ENCODE data around the gene MAST4.

The MAST4 gene

DNA sequence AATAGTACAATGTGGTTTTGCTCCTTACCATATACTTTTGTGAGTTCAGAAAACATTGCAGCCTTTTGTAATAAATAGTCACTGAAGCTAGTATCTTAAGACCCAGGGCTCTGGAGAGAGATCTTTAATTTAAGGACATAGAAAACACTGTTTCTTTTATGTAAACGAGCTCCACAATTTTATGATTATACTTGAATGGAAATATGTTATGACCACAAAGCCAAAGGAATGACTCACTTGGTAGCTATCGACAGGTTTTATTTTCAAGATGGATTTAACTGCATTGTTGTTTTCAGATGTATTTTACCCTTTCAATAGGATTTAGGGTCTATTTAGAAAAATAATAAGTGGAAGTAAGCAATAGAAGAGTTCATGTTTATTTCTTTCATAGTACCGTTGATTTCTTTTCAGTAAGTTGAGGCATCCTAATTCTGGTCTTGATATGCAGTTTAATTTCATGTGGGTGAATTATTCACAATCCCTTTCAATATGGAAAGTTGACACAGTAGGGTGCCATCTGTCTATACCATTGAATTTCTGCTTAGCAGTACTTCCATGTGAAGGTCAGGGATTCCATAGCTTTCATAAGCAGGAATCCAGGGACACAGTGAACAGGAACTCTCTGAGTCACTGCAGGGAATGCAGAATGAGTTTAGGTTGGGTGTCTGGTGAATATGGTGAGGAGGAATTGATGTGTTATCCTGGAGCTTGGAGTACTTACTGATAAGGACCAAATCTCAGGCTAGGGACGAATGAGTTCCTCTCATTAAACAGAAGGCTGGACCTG lies 442.8 kb downstream of the MAST4 start:
- TF ChIP-seq ZNF324 (tag by site-specific recombination; IDR thresholded peaks at IDR 0.05), result no peak
- TF ChIP-seq PRDM1 (tag by site-specific recombination; IDR thresholded peaks at IDR 0.05), result 0 out of 2 replicates have a peak, but pooled peaks have one; percentile 25
- Histone ChIP-seq H3K27ac (ENCODE audit: extremely low read depth, low read depth, low read length) (no peak overlapping the region), H3K36me3 (ENCODE audit: control insufficient read depth in 2 of 2, insufficient read depth in 1 of 2, low read length in 2 of 2) (no peaks in the 10 kb centered on the region), H3K9me3 (ENCODE audit: control insufficient read depth, insufficient read depth, low read depth, low read length) (no peaks in the 10 kb centered on the region), H3K4me1 (ENCODE audit: control insufficient read depth, insufficient read depth, low read length) (no peaks in the 10 kb centered on the region), H3K4me3 (ENCODE audit: low read depth, low read length) (no peak overlapping the region)
- ChIA-PET POLR2A (no interaction called here), CTCF (interaction anchor here (0.7 to 1.1 kb wide), 3 partner anchors 11 to 25 kb away, joined by 3 to 4 read pairs (median 3); no protein-coding TSS in a partner anchor)

DNA sequence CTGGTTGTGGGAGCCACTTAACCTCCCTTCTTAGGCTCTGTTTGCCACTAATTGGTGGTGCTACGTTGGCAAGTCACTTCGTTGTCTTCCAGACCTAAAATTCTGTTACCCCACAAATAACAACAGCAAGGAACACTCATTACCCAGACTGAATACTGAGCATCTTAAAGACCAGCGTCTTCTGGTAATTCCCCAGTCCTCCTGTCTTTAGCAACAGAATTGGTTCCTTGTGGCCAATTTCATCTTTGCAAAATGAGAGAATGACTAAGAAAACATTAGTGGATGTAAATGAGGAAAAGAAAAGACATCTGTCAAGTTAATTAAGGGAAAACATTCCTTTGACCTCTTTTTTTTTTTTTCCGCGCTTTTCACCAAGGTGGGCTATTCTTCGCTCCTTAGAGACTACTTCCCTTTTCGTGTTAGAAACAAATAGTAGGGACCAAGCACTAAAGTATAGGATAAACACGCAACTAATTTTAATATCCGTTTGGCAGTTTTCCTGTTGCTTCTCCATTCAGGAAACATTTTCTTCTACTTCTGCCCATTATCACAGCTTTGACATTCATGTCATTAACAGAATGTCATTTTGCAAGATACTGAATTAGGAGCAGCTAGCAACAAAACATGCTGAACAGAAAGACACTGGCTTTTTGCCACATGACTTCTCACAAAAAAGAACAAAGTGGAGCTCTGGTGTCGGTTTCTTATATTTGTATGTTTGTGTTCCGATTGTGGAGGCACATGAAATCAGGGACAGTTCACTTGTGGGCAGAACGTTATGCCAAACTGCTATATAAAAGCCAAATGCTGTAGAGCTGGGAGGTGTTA lies 446.2 kb downstream of the MAST4 start:
- no peaks in the 10 kb centered on the region for H3K9me3 ChIP-seq (ENCODE audit: control insufficient read depth, insufficient read depth, low read depth, low read length)
- CTCF ChIA-PET, result interaction anchor here (0.9 to 1.0 kb wide), 2 partner anchors 9 kb away, joined by 3 to 4 read pairs; no protein-coding TSS in a partner anchor
- POLR2A ChIA-PET, result interaction anchor here (0.7 to 1.1 kb wide), 2 partner anchors 38 to 70 kb away, joined by 3 read pairs; no protein-coding TSS in a partner anchor
- no peak overlapping the region for H3K27ac ChIP-seq (ENCODE audit: extremely low read depth, low read depth, low read length)
- TF ChIP-seq ZNF157 (tag by site-specific recombination; IDR thresholded peaks at IDR 0.05), result no peak
- TF ChIP-seq ZNF426 (tag by site-specific recombination; IDR thresholded peaks at IDR 0.05), result no peak
- no peak for TF ChIP-seq EGR2 (tag by site-specific recombination; IDR thresholded peaks at IDR 0.05; ENCODE audit: low read depth)
- TF ChIP-seq, protein P1, sequence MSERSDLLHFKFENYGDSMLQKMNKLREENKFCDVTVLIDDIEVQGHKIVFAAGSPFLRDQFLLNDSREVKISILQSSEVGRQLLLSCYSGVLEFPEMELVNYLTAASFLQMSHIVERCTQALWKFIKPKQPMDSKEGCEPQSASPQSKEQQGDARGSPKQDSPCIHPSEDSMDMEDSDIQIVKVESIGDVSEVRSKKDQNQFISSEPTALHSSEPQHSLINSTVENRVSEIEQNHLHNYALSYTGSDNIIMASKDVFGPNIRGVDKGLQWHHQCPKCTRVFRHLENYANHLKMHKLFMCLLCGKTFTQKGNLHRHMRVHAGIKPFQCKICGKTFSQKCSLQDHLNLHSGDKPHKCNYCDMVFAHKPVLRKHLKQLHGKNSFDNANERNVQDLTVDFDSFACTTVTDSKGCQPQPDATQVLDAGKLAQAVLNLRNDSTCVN (tag by site-specific recombination; optimal IDR thresholded peaks at IDR 0.05), result no peak
- TF ChIP-seq, protein P2, sequence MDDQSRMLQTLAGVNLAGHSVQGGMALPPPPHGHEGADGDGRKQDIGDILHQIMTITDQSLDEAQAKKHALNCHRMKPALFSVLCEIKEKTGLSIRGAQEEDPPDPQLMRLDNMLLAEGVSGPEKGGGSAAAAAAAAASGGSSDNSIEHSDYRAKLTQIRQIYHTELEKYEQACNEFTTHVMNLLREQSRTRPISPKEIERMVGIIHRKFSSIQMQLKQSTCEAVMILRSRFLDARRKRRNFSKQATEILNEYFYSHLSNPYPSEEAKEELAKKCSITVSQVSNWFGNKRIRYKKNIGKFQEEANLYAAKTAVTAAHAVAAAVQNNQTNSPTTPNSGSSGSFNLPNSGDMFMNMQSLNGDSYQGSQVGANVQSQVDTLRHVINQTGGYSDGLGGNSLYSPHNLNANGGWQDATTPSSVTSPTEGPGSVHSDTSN (CRISPR knock-in tag; IDR thresholded peaks at IDR 0.05), result no peak
- no peaks in the 10 kb centered on the region for H3K4me1 ChIP-seq (ENCODE audit: control insufficient read depth, insufficient read depth, low read length)
- no peaks in the 10 kb centered on the region for H3K36me3 ChIP-seq (ENCODE audit: control insufficient read depth in 2 of 2, insufficient read depth in 1 of 2, low read length in 2 of 2)
- H3K4me3 ChIP-seq (ENCODE audit: low read depth, low read length), result no peak overlapping the region

DNA sequence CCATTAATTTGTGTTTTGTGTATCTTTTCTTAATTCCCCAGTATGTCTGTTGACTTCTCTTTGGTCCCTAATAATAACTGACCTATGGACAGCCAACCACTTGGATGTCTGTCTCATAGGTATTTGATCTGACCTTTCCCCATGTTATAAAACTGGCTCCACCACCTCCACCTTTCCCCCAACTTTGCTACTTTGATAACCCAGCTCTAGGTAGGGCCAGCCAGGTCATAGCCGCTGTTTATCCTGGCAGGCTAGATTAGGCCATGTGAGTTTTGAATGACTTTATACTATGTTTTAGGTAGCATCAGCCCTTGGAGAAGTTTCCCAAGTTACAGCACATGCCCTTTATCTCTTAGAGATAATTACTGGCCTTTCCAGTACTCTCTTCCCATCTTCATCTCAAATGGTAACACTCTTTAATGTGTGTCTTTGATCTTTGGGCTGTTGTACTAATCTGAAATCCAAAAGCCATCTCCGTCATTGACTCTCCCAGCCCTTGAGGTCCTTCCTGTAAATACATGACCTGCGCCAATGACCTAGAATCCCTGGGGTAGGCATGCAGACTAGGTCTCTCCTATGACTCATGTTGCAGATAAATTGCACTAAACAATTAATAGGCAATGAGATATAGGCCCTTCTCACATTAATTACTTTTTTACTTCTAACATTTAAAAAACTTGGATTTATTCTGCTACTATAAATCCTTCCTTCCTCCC lies 447.8 kb downstream of the MAST4 start:
- Histone ChIP-seq H3K9me3 (ENCODE audit: control insufficient read depth, insufficient read depth, low read depth, low read length) (no peaks in the 10 kb centered on the region), H3K36me3 (ENCODE audit: control insufficient read depth in 2 of 2, insufficient read depth in 1 of 2, low read length in 2 of 2) (no peaks in the 10 kb centered on the region), H3K4me1 (ENCODE audit: control insufficient read depth, insufficient read depth, low read length) (no peaks in the 10 kb centered on the region), H3K4me3 (ENCODE audit: low read depth, low read length) (no peak overlapping the region), H3K27ac (ENCODE audit: extremely low read depth, low read depth, low read length) (no peak overlapping the region)
- ChIA-PET POLR2A (no interaction called here), CTCF (interaction anchor here (0.9 to 1.0 kb wide), 3 partner anchors 7 to 11 kb away, joined by 3 to 6 read pairs (median 4); no protein-coding TSS in a partner anchor)
- TF ChIP-seq ZNF423 (tag by site-specific recombination; IDR thresholded peaks at IDR 0.05), result no peak
- no peak for TF ChIP-seq SALL2 (tag by site-specific recombination; IDR thresholded peaks at IDR 0.05; ENCODE audit: borderline replicate concordance)
- no peak for TF ChIP-seq ZFP69B (tag by site-specific recombination; IDR thresholded peaks at IDR 0.05)
- TF ChIP-seq, protein P3, sequence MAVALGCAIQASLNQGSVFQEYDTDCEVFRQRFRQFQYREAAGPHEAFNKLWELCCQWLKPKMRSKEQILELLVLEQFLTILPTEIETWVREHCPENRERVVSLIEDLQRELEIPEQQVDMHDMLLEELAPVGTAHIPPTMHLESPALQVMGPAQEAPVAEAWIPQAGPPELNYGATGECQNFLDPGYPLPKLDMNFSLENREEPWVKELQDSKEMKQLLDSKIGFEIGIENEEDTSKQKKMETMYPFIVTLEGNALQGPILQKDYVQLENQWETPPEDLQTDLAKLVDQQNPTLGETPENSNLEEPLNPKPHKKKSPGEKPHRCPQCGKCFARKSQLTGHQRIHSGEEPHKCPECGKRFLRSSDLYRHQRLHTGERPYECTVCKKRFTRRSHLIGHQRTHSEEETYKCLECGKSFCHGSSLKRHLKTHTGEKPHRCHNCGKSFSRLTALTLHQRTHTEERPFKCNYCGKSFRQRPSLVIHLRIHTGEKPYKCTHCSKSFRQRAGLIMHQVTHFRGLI (tag by site-specific recombination; IDR thresholded peaks at IDR 0.05), result no peak
- TF ChIP-seq, protein P4, sequence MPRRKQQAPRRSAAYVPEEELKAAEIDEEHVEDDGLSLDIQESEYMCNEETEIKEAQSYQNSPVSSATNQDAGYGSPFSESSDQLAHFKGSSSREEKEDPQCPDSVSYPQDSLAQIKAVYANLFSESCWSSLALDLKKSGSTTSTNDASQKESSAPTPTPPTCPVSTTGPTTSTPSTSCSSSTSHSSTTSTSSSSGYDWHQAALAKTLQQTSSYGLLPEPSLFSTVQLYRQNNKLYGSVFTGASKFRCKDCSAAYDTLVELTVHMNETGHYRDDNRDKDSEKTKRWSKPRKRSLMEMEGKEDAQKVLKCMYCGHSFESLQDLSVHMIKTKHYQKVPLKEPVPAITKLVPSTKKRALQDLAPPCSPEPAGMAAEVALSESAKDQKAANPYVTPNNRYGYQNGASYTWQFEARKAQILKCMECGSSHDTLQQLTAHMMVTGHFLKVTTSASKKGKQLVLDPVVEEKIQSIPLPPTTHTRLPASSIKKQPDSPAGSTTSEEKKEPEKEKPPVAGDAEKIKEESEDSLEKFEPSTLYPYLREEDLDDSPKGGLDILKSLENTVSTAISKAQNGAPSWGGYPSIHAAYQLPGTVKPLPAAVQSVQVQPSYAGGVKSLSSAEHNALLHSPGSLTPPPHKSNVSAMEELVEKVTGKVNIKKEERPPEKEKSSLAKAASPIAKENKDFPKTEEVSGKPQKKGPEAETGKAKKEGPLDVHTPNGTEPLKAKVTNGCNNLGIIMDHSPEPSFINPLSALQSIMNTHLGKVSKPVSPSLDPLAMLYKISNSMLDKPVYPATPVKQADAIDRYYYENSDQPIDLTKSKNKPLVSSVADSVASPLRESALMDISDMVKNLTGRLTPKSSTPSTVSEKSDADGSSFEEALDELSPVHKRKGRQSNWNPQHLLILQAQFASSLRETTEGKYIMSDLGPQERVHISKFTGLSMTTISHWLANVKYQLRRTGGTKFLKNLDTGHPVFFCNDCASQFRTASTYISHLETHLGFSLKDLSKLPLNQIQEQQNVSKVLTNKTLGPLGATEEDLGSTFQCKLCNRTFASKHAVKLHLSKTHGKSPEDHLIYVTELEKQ (tag by site-specific recombination; IDR thresholded peaks at IDR 0.05; ENCODE audit: borderline replicate concordance), result no peak
- no peak for TF ChIP-seq SCRT1 (tag by site-specific recombination; IDR thresholded peaks at IDR 0.05; ENCODE audit: borderline replicate concordance)
